Dendritic cell treated with granulocyte-macrophage colony-stimulating factor and Interleukin-4, amounts not matched to agents 40 ng/mL and 50 ng/mL, for 4 days (primary cell): ENCODE measurements around the gene GALNT16.

Experiments used
- H3K27ac Mint-ChIP-seq: one replicate; pipeline ENCODE4 v1.8.0; 2022; ENCODE audit warnings: mild to moderate bottlenecking, mixed read lengths
- H3K27me3 Mint-ChIP-seq: one replicate; pipeline ENCODE4 v1.8.0; 2022; ENCODE audit warnings: mild to moderate bottlenecking, mixed read lengths
- H3K36me3 Mint-ChIP-seq: one replicate; pipeline ENCODE4 v1.8.0; 2022; ENCODE audit warnings: low read depth, mixed read lengths
- H3K4me1 Mint-ChIP-seq: one replicate; pipeline ENCODE4 v1.8.0; 2022; ENCODE audit warnings: low read depth, mixed read lengths
- H3K4me3 Mint-ChIP-seq: one replicate; pipeline ENCODE4 v1.8.0; 2022; ENCODE audit warnings: mild to moderate bottlenecking, moderate library complexity, mixed read lengths
- H3K9me3 Mint-ChIP-seq: one replicate; pipeline ENCODE4 v1.8.0; 2022; ENCODE audit warnings: mixed read lengths
- intact Hi-C: fragments of 100-400 bp; cut with micrococcal nuclease; formaldehyde crosslinking; loops from one replicate; pipeline ENCODE4 v1.15.0; 2022

GALNT16 gene

DNA sequence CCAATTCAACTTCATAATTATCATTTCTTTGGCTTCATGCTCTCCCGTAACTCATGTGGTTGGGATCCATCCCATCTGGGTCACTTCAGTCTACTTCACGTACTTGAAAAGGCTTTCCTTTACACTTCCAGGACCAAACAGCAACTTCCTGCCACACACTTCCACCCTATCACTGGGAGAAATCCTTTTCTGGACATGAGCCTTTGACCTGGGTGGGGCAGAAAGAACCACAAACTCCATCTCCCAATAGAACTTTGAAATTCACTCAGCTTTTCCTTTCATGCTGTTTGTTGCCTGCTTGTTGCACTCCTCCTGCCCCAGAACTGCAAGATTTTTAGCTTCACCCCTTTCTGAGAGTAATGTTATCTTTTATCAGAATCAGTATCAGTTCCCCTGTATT, 18.4 kb upstream of the GALNT16 start:
- H3K27me3 Mint-ChIP-seq = no peaks in the 10 kb centered on the region
- H3K4me3 Mint-ChIP-seq = no peak overlapping the region
- H3K4me1 Mint-ChIP-seq = no peaks in the 10 kb centered on the region
- peaks cover 50% of the 10 kb centered on the region for H3K36me3 Mint-ChIP-seq
- intact Hi-C loops = loop anchor here (5.0 to 10.0 kb wide), 3 partner anchors 103 to 377 kb away; partner anchors contain the start of gene CCDC177
- no peak overlapping the region for H3K27ac Mint-ChIP-seq
- no peaks in the 10 kb centered on the region for H3K9me3 Mint-ChIP-seq

DNA sequence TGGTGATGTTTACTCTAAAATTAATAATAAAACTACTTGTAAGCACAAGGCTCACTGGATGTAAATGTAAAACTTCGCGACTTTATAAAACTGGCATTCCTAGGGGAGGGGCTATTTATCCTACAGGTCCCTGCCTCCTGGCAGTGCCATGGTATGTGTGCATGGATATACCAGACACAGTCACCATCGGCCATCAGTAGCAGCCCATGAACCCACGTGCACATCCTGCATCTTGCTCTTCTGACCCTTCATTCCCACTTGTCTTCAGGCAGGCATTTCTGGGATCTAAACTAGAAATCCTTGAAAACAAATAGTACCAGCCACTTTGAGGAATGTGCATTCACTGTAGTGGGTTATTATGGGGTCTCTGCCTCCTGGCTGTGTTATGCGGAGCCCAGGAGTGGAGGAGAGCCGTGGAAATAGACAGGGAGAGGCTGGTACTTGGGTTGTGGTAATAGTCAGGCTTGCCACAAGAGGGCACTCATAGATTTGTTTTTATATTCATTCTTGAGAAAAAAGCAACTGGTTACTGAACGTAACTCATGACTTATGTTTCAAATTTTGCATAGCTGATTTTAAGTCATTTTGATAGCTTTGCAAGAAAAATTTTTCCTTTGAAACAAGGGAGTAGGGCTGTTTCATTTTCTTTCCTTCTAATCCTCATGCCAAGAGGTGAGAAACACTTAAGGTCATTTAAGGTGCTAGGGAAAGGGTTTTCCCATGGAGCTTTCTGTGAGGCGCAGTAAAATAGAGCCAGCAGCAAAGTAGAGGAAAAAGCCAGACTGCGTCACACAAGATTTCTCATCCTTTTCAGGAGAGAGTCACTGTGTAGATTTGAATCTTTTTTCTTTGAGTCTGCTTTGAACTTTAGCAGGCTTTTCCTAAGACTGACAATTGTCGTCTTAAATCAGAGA, 17.4 kb upstream of the GALNT16 start:
- intact Hi-C loops = loop anchor here (1.0 to 10.0 kb wide), 4 partner anchors 102 to 378 kb away; partner anchors contain the start of gene CCDC177
- H3K36me3 Mint-ChIP-seq = peaks cover 40% of the 10 kb centered on the region
- no peaks in the 10 kb centered on the region for H3K9me3 Mint-ChIP-seq
- no peaks in the 10 kb centered on the region for H3K27me3 Mint-ChIP-seq
- H3K4me3 Mint-ChIP-seq = no peak overlapping the region
- no peaks in the 10 kb centered on the region for H3K4me1 Mint-ChIP-seq
- no peak overlapping the region for H3K27ac Mint-ChIP-seq

DNA sequence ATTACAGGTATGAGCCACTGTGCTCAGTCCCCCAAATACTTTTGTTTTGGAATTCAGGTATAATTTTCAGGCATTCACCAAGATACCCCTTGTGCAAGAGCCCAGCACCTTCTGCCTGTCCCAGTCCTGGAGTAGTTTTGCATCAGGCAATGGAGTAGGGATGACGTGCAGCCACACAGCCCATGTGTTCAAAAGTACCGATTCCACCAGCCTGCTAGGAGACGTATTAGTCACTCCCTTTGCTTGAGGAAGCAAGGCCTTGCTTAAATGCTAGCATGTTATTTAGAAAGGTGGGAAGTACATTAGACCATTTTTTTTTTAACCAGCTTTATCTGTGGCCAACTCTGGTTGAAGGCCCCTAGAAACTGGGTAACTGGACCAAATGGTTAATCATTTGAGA, 15.0 kb upstream of the GALNT16 start:
- peaks cover 20% of the 10 kb centered on the region for H3K36me3 Mint-ChIP-seq
- H3K4me3 Mint-ChIP-seq = no peak overlapping the region
- H3K4me1 Mint-ChIP-seq = no peaks in the 10 kb centered on the region
- no peak overlapping the region for H3K27ac Mint-ChIP-seq
- no peaks in the 10 kb centered on the region for H3K9me3 Mint-ChIP-seq
- intact Hi-C loops = loop anchor here (5.0 to 10.0 kb wide), 3 partner anchors 100 to 380 kb away; partner anchors contain the start of gene CCDC177
- H3K27me3 Mint-ChIP-seq = no peaks in the 10 kb centered on the region

DNA sequence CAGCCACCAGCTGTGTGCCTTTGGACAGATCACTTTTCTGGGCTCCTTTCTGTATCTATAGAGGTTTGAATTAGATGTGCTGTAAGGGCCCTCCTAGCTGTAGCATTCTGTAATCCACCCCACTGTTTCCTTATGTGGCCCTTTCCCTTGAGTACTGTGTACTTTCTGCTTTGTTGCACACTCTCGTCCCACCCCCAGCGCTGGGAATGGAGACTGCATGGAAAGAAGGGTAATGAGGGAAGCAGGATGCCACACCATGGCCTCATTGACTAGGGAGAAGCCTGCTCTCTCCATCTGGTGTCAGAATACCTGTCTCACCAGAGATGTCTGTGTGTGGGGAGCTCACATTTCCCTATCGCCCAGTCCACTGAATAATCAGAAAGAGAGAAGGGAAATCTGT, 13.6 kb upstream of the GALNT16 start:
- Mint-ChIP-seq H3K4me3 (no peak overlapping the region), H3K27ac (no peak overlapping the region), H3K9me3 (no peaks in the 10 kb centered on the region), H3K4me1 (no peaks in the 10 kb centered on the region), H3K36me3 (peaks cover 9% of the 10 kb centered on the region), H3K27me3 (peaks cover 3% of the 10 kb centered on the region)
- intact Hi-C loops = loop anchor here (10.0 kb wide), 2 partner anchors 98 to 382 kb away; no protein-coding TSS in a partner anchor

DNA sequence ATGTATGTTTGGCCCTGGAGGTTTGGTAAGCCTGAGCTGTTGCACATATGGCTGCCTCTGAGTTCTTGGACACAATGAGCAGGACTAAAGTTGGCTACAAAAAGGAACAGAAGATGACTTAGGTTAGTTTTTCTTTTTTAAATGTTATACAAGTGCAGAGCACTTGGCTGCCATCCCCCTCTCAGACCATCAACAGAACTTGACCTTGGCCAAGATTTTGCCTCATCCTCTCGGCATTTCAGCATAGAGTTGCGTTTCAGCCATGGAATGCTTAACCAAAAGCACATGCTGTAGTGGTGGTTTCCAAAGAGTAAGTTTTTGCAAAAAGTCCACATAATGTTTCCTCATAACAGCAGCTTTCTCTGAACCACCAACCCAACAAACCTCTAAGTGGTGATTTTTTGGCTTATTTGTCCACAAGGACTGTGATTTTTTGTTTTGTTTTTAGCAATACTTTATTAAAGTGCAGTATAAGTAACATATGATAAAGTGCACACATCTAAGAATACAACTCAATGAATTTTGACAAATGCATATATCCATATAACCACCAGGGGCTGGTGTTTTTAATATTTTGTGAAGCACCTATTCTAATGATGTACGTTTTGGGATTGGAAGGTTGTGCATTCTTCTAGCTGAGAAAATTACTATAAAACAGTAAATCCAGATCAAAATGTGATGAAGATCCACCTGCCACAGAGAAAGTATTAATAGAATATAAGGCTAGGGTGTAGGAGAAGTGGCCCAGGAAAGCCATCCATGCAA, 12.1 kb upstream of the GALNT16 start:
- no peak overlapping the region for H3K4me3 Mint-ChIP-seq
- peaks cover 4% of the 10 kb centered on the region for H3K27me3 Mint-ChIP-seq
- H3K27ac Mint-ChIP-seq = no peak overlapping the region
- intact Hi-C loops = loop anchor here (10.0 kb wide), 2 partner anchors 97 to 383 kb away; no protein-coding TSS in a partner anchor
- H3K36me3 Mint-ChIP-seq = no peaks in the 10 kb centered on the region
- H3K9me3 Mint-ChIP-seq = no peaks in the 10 kb centered on the region
- H3K4me1 Mint-ChIP-seq = no peaks in the 10 kb centered on the region

DNA sequence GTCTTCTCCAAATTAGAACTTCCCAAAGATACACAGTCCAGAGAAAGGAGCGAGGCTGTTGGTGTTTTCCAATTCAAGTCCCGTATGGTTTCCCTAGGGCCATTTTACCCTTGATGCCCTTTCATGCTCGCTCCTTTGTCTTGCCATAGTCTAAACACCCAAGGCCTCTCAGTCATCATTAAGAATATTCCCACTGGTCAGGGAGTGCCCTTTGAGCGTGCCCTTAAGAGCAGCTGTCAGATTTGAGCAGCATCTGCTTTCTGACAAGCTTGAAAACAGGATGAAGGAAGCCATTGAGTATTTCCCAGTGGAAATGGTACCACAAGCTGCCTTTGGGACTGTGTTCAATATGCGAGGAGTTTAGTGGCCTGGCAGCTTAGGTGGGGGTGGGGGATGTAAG, 10.4 kb upstream of the GALNT16 start:
- Mint-ChIP-seq H3K27ac (no peak overlapping the region), H3K4me1 (peaks cover 1% of the 10 kb centered on the region), H3K27me3 (peaks cover 9% of the 10 kb centered on the region), H3K36me3 (no peaks in the 10 kb centered on the region), H3K9me3 (no peaks in the 10 kb centered on the region), H3K4me3 (no peak overlapping the region)
- intact Hi-C loops = loop anchor here (10.0 kb wide), 2 partner anchors 95 to 385 kb away; no protein-coding TSS in a partner anchor

DNA sequence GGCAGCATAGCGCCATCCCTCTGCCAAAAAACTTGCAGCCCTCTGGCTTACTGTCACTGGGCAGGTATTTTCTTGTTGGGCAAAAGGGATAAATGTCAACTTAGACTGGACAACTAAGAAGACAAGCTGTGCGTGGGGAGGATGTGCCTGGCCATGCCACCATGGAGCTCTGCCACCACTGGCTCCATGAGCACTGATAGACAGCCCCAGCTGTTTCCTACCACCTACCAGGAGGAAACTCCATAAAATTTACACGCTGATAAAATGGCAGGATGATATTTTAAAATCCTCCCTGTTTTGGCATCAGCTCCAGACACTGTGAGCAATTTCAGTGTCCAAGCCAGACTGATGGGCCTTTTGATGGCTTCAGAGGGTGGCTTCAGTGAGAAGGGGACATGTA, 7.1 kb upstream of the GALNT16 start:
- Mint-ChIP-seq H3K27ac (no peak overlapping the region), H3K4me1 (peaks cover 5% of the 10 kb centered on the region), H3K36me3 (no peaks in the 10 kb centered on the region), H3K27me3 (peaks cover 31% of the 10 kb centered on the region), H3K9me3 (no peaks in the 10 kb centered on the region), H3K4me3 (no peak overlapping the region)
- intact Hi-C loops = no loop called here

DNA sequence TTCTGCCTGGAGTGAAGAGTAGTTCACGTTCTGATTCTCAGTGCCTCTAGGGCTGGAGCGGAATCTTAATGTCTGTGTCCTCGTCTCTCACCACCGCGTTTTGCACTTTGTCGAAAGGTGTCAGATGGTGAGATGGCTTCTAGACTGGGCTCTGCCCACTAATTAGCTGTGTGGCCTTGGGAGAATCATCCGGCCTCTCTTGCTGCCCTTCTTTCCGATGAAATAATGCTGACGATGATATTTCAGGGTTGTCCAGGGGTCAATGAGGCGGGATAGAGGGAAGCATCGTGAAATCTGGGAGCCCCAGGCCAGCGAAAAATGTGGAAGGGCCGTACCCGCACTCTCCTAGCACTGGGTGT, 811 bp upstream of the GALNT16 start:
- Mint-ChIP-seq H3K27me3 (peaks cover 80% of the 10 kb centered on the region), H3K36me3 (no peaks in the 10 kb centered on the region), H3K9me3 (no peaks in the 10 kb centered on the region), H3K4me1 (peaks cover 19% of the 10 kb centered on the region), H3K27ac (no peak overlapping the region), H3K4me3 (no peak overlapping the region)
- intact Hi-C loops = no loop called here

DNA sequence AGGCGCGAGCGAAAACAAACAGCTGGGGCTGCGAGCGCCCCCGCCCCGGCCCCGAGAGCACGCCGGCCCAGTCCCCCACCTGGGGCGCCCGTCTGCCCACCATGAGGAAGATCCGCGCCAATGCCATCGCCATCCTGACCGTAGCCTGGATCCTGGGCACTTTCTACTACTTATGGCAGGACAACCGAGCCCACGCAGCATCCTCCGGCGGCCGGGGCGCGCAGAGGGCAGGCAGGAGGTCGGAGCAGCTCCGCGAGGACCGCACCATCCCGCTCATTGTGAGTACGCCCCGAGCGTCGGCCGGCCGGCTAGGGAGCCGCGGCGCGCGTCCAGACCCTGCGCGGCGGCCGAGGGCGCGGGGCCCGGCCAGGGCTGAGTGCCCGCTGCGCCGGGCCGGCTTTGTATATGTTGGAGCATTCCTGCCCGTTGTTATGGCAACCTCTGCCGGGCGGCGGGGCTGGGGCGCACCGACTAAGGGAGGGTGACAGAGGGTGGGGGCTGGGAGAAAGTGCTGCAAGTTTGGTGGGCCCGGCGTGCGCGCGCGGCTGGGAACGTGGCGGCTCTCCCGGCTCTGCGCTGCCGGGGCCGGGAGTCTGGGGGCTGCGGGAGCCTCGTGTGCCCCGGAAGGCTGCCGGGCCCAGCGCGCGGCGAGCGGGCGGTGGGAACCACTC, 367 bp downstream of the GALNT16 start:
- Mint-ChIP-seq H3K27ac (no peak overlapping the region), H3K9me3 (no peaks in the 10 kb centered on the region), H3K27me3 (peaks cover 83% of the 10 kb centered on the region), H3K4me3 (peak overlapping the region; percentile 50), H3K4me1 (peaks cover 14% of the 10 kb centered on the region), H3K36me3 (no peaks in the 10 kb centered on the region)
- intact Hi-C loops = no loop called here

DNA sequence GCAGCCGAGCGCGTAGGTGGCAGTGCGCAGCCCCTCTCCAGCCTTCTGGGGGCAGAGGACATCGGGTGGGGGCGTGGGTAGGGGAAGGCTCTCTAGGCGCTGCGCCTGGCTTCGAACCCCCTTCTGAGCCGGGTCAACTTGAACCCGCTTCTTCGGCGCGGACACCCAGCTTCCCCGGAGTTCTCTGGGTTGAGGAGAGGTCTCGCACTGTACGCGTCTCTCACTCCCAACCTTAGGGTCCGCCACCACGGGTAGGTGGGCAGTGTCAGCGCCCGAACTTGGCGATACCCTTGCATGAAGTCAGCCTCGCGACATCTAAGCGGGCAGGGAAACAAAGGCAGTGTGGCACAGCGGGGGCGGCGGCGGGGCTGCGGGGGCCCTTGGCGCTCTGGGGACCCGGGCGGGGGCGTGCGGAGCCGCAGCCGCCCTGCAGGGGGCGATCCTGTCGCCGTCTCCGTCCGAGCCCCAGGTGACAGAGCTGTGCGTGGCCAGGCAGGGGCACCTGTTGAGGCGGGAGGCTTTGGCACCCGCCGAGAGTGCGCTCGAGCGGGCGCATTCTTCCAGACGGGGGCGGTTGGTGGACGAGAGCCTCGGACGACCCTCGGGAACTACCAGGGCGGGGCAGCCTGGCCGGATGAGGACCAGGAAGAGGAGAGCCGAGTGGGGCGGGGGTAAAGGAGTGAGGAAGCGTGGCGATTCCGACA, 1.1 kb downstream of the GALNT16 start:
- Mint-ChIP-seq H3K9me3 (no peaks in the 10 kb centered on the region), H3K4me3 (peak overlapping the region; percentile 79), H3K27ac (no peak overlapping the region), H3K36me3 (no peaks in the 10 kb centered on the region), H3K4me1 (peaks cover 14% of the 10 kb centered on the region), H3K27me3 (peaks cover 82% of the 10 kb centered on the region)
- intact Hi-C loops = no loop called here

DNA sequence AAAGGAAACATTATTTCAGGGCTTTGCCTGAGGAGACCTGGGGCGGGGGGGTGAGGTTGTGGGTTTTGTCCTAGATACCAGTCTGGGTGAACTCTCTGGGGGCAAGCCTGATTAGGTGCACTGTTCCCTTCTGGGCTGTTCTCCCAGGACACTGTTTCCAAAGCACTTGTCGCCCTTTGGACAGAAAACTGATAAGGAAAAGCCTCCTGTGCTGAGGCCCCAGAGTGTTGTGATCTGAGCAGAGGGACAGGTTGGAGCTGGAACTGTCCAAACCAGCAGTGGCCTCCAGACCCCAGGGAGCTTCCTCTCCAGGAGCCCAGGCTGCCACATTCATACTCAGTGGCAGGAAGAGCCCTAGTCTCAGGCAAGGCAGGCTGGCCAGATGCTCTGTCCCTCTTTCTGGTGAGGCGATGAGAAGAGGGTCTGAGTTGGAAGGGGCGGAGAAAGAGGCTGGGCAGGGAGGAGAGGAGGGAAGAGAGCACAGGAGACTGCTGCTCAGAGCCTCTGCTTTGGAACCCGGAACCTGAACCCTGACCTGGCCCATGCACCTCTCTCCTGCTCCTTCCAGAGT, 1.9 kb downstream of the GALNT16 start:
- Mint-ChIP-seq H3K36me3 (no peaks in the 10 kb centered on the region), H3K27ac (no peak overlapping the region), H3K4me3 (no peak overlapping the region), H3K9me3 (no peaks in the 10 kb centered on the region), H3K27me3 (peaks cover 79% of the 10 kb centered on the region), H3K4me1 (peaks cover 14% of the 10 kb centered on the region)
- intact Hi-C loops = no loop called here

DNA sequence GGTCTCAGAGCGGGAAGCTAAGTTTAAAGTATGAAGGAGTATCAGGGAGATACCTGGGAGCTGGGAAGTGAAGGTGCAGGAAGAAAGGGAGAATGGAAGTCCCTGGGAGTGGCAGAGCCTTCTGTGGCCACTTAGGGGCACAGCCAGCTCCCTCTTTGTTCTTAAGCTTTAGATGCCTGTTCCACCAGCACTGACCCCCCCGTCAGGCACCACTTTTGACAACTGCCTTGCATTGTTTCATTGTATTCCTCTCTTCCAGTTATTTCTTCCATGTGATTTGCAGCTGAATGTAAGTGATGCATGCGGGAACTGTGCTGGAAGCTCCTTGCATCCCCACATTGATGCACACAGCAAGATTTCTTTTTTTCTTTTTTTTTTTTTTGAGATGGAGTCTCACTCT, 2.6 kb downstream of the GALNT16 start:
- no peaks in the 10 kb centered on the region for H3K9me3 Mint-ChIP-seq
- H3K4me3 Mint-ChIP-seq = no peak overlapping the region
- peaks cover 14% of the 10 kb centered on the region for H3K4me1 Mint-ChIP-seq
- intact Hi-C loops = no loop called here
- no peaks in the 10 kb centered on the region for H3K36me3 Mint-ChIP-seq
- H3K27me3 Mint-ChIP-seq = peaks cover 80% of the 10 kb centered on the region
- H3K27ac Mint-ChIP-seq = no peak overlapping the region

DNA sequence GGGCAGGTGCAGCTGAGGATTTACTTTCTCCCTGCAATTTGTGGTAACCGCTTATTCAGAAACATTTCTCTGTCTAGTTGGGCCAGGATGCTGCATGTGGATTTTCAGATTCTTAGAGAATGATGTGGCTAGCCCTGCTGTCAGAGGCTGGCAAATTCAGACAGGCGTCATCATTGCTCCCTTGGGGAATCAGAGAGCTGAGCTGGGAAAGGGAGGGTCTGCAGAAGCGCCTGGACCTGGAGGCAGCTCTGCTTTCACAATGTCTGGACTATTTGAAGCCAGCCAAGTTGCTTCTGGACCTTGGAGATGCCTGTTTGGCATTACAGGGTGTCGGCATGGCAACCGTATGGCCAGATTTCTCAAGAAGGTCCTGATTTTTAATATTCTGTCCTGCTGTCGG, 3.4 kb downstream of the GALNT16 start:
- H3K36me3 Mint-ChIP-seq = no peaks in the 10 kb centered on the region
- no peak overlapping the region for H3K4me3 Mint-ChIP-seq
- H3K4me1 Mint-ChIP-seq = peaks cover 14% of the 10 kb centered on the region
- intact Hi-C loops = no loop called here
- H3K27ac Mint-ChIP-seq = no peak overlapping the region
- H3K27me3 Mint-ChIP-seq = peaks cover 72% of the 10 kb centered on the region
- H3K9me3 Mint-ChIP-seq = no peaks in the 10 kb centered on the region
